ENCODE results near the gene MUS81.

DNA sequence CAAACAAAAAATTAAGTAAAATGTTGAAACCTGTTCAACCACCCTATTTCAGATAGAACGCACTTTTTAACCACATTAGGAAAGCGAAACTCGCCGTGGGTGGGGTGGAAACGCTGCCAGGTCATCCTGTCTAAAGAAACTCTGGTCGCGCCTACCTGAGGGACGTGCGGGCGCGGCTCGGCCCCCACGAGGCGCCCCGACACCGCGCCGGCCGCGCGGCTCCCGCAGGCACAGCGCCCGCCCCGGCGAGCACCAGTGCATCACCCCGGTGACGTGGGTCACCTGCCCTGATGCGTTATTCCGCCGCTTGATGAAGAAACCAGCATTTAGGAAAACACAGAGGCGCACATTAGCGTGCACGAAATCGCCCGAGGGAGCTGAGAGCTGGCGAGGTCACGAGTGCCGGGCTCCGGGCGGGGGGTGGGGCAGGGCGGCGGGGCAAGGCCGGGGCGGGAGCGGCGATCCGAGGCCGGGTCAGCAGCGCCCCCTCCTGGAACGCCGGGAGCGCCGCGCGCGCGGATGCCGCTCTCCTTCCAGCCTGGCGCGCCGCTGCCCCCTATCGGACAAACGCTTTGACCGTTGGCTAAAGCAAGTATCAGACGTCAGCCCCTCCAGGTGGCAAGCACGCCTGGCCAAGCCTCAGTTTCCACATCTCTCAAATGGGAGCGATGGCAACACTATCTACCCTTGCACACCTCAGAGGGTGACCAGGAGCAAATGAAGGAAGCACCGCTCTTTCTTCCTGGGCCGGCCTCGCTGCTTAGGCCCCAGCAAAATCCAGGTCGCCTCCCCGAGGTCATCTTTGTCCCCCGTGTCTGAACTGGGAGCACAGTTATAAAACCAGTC lies 42.2 kb upstream of the MUS81 start:
- TF ChIP-seq YY1 (IDR thresholded peaks at IDR 0.05; ENCODE audit: insufficient read depth, insufficient read length) (no peak), SUZ12 (IDR thresholded peaks at IDR 0.05; ENCODE audit: extremely low read depth, insufficient read depth, insufficient read length) (no peak), ZNF274 (IDR thresholded peaks at IDR 0.05; ENCODE audit: low read depth, low read length) (no peak)

All from NT2/D1 (cell line).